Esophagus muscularis mucosa (tissue), 4 donors: ENCODE data around the gene CITED2. TPM values are rescaled to one million over a fixed set of nuclear protein-coding genes. Genes with fewer than 3 reads are reported as not detected.

Source experiments
- DNase-seq: peaks from one replicate; pipeline ENCODE4 v3.0.0-alpha.2; 2017; ENCODE audit errors: extremely low spot score
- H3K27ac ChIP-seq, 4 donors: fragments of 200-600 bp; sonication (generic); replicated peaks in 1 of 4; 1 replicate in 3 of 4; 2 replicates in 1 of 4; pipeline ENCODE4 v1.5.1; 2016 to 2019; ENCODE audit warnings: mild to moderate bottlenecking in 1 of 4
- H3K27me3 ChIP-seq, 4 donors: fragments of 200-600 bp; sonication (generic); one replicate each; pipeline versions ENCODE4 v1.5.1 to v1.6.0; 2016 to 2019
- H3K36me3 ChIP-seq, 4 donors: fragments of 200-600 bp; sonication (generic); one replicate each; pipeline ENCODE4 v1.5.1; 2016 to 2019
- H3K4me1 ChIP-seq, 4 donors: fragments of 200-600 bp; sonication (generic); one replicate each; pipeline ENCODE4 v1.5.1; 2016 to 2019
- H3K4me3 ChIP-seq, 4 donors: fragments of 200-600 bp; sonication (generic); 1 replicate in 2 of 4; 2 replicates in 2 of 4; pipeline ENCODE4 v1.5.1; 2016 to 2019; ENCODE audit warnings: mild to moderate bottlenecking in 4 of 4, moderate library complexity in 1 of 4
- H3K9me3 ChIP-seq, 4 donors: fragments of 200-600 bp; sonication (generic); 1 replicate in 3 of 4; 2 replicates in 1 of 4; pipeline ENCODE4 v1.5.1; 2016 to 2019
- CTCF ChIP-seq, 3 experiments: fragments of 200-600 bp in 2 of 3; fragments of 450-650 bp in 1 of 3; sonication (generic) in 2 of 3; IDR thresholded peaks; one replicate each; pipeline ENCODE4 v1.5.1; 2017 to 2019; ENCODE audit warnings: antibody characterized with exemption in 3 of 3, mild to moderate bottlenecking in 2 of 3, moderate library complexity in 1 of 3
- EP300 ChIP-seq: sonication (generic); formaldehyde crosslinking; IDR thresholded peaks from one replicate; pipeline ENCODE4 v1.6.1; 2017; ENCODE audit warnings: antibody characterized with exemption
- POLR2A ChIP-seq: fragments of 450-650 bp; IDR thresholded peaks from one replicate; pipeline ENCODE4 v1.6.1; 2017; ENCODE audit warnings: antibody characterized with exemption, moderate library complexity, mild to moderate bottlenecking, low read depth
- POLR2AphosphoS5 ChIP-seq, 2 donors: sonication (generic); formaldehyde crosslinking; IDR thresholded peaks; one replicate each; pipeline ENCODE4 v1.6.1; 2017; ENCODE audit warnings: antibody characterized with exemption in 2 of 2
- WGBS: methylation state at CpG from one replicate; pipeline ENCODE4 v1.1.5; 2018; 5-methylcytosine and 5-hydroxymethylcytosine counted together
- intact Hi-C: fragments of 100-400 bp; cut with DNase I; formaldehyde crosslinking; loops from one replicate; pipeline ENCODE4 v1.15.1; 2023
- total RNA-seq, 4 donors: library from RNA; depleted of rRNA; stranded (reverse); fragments of >200 nt; gene quantifications; one replicate each; pipeline versions ENCODE4 v1.1.0 to v1.2.1, GENCODE V29; 2016

The CITED2 gene
- total RNA-seq, 4 donors from 2014 or later = 144 to 844 (median 324) TPM

- WGBS = 87% methylated on average over 5 of the region's 5 CpGs
- intact Hi-C loops = no loop called here
Observed at GRCh38 chr6:139327038-139327437, 47.4 kb downstream of the CITED2 start.

GRCh38 chr6:139325686-139326085 is 48.8 kb downstream of the CITED2 start:
- intact Hi-C loops = no loop called here
- Histone ChIP-seq H3K36me3 (no peaks in the 10 kb centered on the region), H3K27me3 (no peaks in the 10 kb centered on the region), H3K9me3 (no peaks in the 10 kb centered on the region), H3K4me3 (no peak overlapping the region), H3K4me1 (peaks cover 0 to 3% (median 0%) of the 10 kb centered on the region in 4 donors), H3K27ac (no peak overlapping the region)
- WGBS = 47% methylated on average over 1 of the region's 1 CpG
- no peak for TF ChIP-seq POLR2A
- TF ChIP-seq POLR2AphosphoS5 (IDR thresholded peaks at IDR 0.05) = no peak
- TF ChIP-seq EP300 = no peak
- TF ChIP-seq CTCF (IDR thresholded peaks at IDR 0.05) = no peak
- no peak for DNase-seq

More at GRCh38 chr6:139327038-139327437, 47.4 kb downstream of the CITED2 start:
- Histone ChIP-seq H3K36me3 (no peaks in the 10 kb centered on the region), H3K27ac (no peak overlapping the region), H3K9me3 (no peaks in the 10 kb centered on the region), H3K4me3 (no peak overlapping the region), H3K27me3 (no peaks in the 10 kb centered on the region), H3K4me1 (peaks cover 0 to 3% (median 0%) of the 10 kb centered on the region in 4 donors)
- TF ChIP-seq POLR2A (no peak), POLR2AphosphoS5 (IDR thresholded peaks at IDR 0.05) (no peak)
- DNase-seq = no peak

- Histone ChIP-seq H3K4me1 (peaks cover 0 to 3% (median 0%) of the 10 kb centered on the region in 4 donors), H3K27ac (peak overlapping the region in 2 of 4 donors; percentile 5 to 51), H3K27me3 (no peaks in the 10 kb centered on the region), H3K4me3 (no peak overlapping the region), H3K9me3 (no peaks in the 10 kb centered on the region), H3K36me3 (no peaks in the 10 kb centered on the region)
- TF ChIP-seq POLR2A = no peak
- no peak for TF ChIP-seq EP300
- no peak for DNase-seq
- intact Hi-C loops = no loop called here
Observed at GRCh38 chr6:139325125-139325524, 49.3 kb downstream of the CITED2 start.

GRCh38 chr6:139324301-139324555 is 50.2 kb downstream of the CITED2 start:
- intact Hi-C loops = no loop called here
- H3K27ac ChIP-seq = peak overlapping the region in 3 of 4 donors; percentile 40 to 51 (median 50)
- H3K36me3 ChIP-seq = no peaks in the 10 kb centered on the region
- WGBS = 26% methylated on average over 1 of the region's 1 CpG
- DNase-seq = no peak
- H3K4me1 ChIP-seq = peaks cover 0 to 3% (median 0%) of the 10 kb centered on the region in 4 donors
- no peaks in the 10 kb centered on the region for H3K9me3 ChIP-seq
- no peak for TF ChIP-seq POLR2AphosphoS5 (IDR thresholded peaks at IDR 0.05)
- TF ChIP-seq POLR2A = no peak
- no peak for TF ChIP-seq EP300
- no peak for TF ChIP-seq CTCF (IDR thresholded peaks at IDR 0.05)
- peak overlapping the region in 2 of 4 donors; percentile 20 to 28 for H3K4me3 ChIP-seq
- H3K27me3 ChIP-seq = no peaks in the 10 kb centered on the region

GRCh38 chr6:139323511-139324300 is 50.7 kb downstream of the CITED2 start:
- Histone ChIP-seq H3K27ac (peak overlapping the region in 3 of 4 donors; percentile 18 to 50 (median 40)), H3K27me3 (no peaks in the 10 kb centered on the region), H3K36me3 (no peaks in the 10 kb centered on the region), H3K9me3 (no peaks in the 10 kb centered on the region), H3K4me3 (peak overlapping the region; percentile 8 to 38 (median 24)), H3K4me1 (peaks cover 0 to 3% (median 0%) of the 10 kb centered on the region in 4 donors)
- 58% methylated on average over 21 of the region's 21 CpGs for WGBS
- no peak for TF ChIP-seq EP300
- peak in 1 of 2 donors; percentile 24 for TF ChIP-seq POLR2AphosphoS5 (IDR thresholded peaks at IDR 0.05)
- no peak for TF ChIP-seq CTCF (IDR thresholded peaks at IDR 0.05)
- intact Hi-C loops = no loop called here
- peak; percentile 94 for DNase-seq

Other genes starting within 250 kb of the CITED2 start
- 10 to 100 TPM; 43.2 to 68.4 (median 52.4) TPM for gene HECA, start 239.6 kb downstream of the CITED2 start, total RNA-seq
- gene TXLNB, start 82.7 kb downstream of the CITED2 start, total RNA-seq = 1 to 10 TPM; 2.1 to 5.7 (median 2.9) TPM